NK-92 (cell line): ENCODE data around the gene DOCK2.

ENCODE experiments used
- DNase-seq: peaks from one replicate; lab custom pipeline; 2025; ENCODE audit not compliant: unreplicated experiment; lab: John Stamatoyannopoulos, UW

DOCK2 gene

GRCh38 chr5:169973056-169973455 lies 336.0 kb downstream of the DOCK2 start:
- no peak for DNase-seq

GRCh38 chr5:169974121-169974770 lies 337.2 kb downstream of the DOCK2 start:
- DNase-seq: no peak

GRCh38 chr5:169978714-169979113 lies 341.6 kb downstream of the DOCK2 start:
- DNase-seq: no peak

- no peak for DNase-seq
Observed at GRCh38 chr5:169979871-169980270, 342.8 kb downstream of the DOCK2 start.

- no peak for DNase-seq
Observed at GRCh38 chr5:169980418-169981053, 343.5 kb downstream of the DOCK2 start, which contains the start of gene INSYN2B. TSS of gene INSYN2B (minus strand) at chr5:169980495. CDS start at chr5:169883898, 96,597 bp downstream.

- DNase-seq: no peak
Observed at GRCh38 chr5:169988206-169988605, 351.1 kb downstream of the DOCK2 start.

- DNase-seq: no peak
Observed at GRCh38 chr5:169988947-169989346, 351.9 kb downstream of the DOCK2 start.

- DNase-seq: no peak
Observed at GRCh38 chr5:169989365-169989764, 352.3 kb downstream of the DOCK2 start.

GRCh38 chr5:169991115-169991869 lies 354.2 kb downstream of the DOCK2 start:
- no peak for DNase-seq

- no peak for DNase-seq
Observed at GRCh38 chr5:169992789-169993484, 355.9 kb downstream of the DOCK2 start.

GRCh38 chr5:169993485-169993790 lies 356.4 kb downstream of the DOCK2 start:
- no peak for DNase-seq

- no peak for DNase-seq
Observed at GRCh38 chr5:169997798-169998197, 360.7 kb downstream of the DOCK2 start.

GRCh38 chr5:169999621-170000020 lies 362.5 kb downstream of the DOCK2 start:
- no peak for DNase-seq

- DNase-seq: no peak
Observed at GRCh38 chr5:170000155-170000554, 363.1 kb downstream of the DOCK2 start.

- DNase-seq: no peak
Observed at GRCh38 chr5:170006021-170006420, 368.9 kb downstream of the DOCK2 start.

- no peak for DNase-seq
Observed at GRCh38 chr5:170008376-170008775, 371.3 kb downstream of the DOCK2 start.

- no peak for DNase-seq
Observed at GRCh38 chr5:170010595-170010994, 373.5 kb downstream of the DOCK2 start.

GRCh38 chr5:170011751-170012150 lies 374.7 kb downstream of the DOCK2 start:
- no peak for DNase-seq

GRCh38 chr5:170012622-170013021 lies 375.5 kb downstream of the DOCK2 start:
- DNase-seq: no peak

GRCh38 chr5:170020423-170020822 lies 383.3 kb downstream of the DOCK2 start:
- no peak for DNase-seq

GRCh38 chr5:170021506-170021905 lies 384.4 kb downstream of the DOCK2 start:
- no peak for DNase-seq

GRCh38 chr5:170025853-170026252 lies 388.8 kb downstream of the DOCK2 start:
- DNase-seq: no peak
